Lung microvascular endothelial cell (primary cell): ENCODE results near the gene NCL. TPM values are rescaled to one million over a fixed set of nuclear protein-coding genes. Genes with fewer than 3 reads are reported as not detected.

Experiments
- DNase-seq, 2 donors: peaks; one replicate each; pipeline versions ENCODE4 v3.0.0 to v3.0.0-alpha.2; 2010; ENCODE audit warnings: low read depth in 2 of 2
- total RNA-seq: library from RNA; depleted of rRNA; stranded (reverse); fragments of >200 nt; gene quantifications from 2 replicates; pipeline ENCODE4 v1.2.1, GENCODE V29; 2014

NCL gene
- 65.1 and 76.1 TPM in 2 replicates for total RNA-seq

DNA sequence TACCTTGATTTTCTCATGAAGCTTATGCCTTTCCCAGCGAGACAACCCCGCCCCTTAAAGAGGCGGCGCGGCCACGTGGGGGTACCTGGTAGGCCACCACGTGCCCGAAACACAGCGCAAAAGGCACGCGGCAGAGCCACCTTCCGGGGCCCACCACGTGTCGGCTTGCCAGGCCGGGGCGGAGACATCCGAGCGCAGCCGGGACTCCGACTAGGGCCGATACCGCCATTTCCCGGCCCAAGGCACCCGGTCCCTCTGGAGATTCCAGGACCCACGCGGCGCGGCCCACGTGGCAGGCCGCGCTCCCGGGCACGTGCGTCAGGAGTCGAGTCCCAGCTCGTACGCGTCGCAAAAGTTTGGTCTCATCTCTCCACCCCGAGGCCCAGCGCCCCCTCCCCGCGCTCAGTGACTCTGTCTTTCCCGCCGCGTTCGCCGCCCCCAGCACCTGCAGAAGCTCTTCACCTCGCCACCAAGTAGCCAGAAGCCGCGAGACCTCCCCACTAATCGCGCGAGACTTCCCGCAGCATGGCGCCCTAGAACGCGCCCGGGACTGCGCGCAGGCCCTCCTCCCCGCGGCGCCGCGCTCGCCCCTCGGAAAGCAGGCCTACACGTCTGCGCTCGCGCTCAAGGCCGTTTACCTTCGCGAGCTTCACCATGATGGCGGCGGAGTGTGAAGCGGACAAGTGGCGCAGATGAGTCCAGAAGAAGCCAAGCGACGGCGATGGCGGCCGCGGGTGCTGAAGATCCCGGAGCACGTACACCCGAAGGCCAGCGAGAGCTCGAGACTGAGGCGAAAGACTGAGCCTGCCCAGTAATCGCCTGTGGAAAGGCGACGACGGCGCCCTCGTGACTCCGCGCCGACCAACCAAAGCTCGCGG, at the start of gene NCL:
NCL (minus strand) TSS at position 787 of the 878 bp plus-strand sequence; CDS start at position 656, 131 bp downstream.
- peak; percentile 99 for DNase-seq

DNA sequence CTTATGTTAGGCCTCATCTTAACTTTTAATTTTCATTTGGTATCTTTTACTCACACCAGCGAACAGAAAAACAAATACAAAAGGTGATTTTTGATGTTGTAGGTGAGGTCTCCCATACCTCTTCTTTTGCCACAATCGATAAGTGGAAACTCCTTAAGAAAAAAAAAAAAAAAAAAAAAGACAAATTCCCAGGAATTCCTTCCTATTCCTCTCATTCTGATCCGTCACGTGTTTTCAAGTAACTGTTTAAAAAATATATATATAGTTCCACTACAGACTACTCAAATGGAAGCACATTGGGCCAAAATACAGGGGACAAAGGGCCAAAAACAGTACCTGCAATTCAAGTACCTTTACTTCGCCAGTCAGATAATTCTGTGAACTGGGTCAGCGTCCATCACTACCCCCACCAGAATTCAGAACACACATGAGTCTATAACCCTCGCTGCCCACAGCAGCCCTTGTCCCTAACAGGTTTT, 49.5 kb upstream of the NCL start:
- no peak for DNase-seq

DNA sequence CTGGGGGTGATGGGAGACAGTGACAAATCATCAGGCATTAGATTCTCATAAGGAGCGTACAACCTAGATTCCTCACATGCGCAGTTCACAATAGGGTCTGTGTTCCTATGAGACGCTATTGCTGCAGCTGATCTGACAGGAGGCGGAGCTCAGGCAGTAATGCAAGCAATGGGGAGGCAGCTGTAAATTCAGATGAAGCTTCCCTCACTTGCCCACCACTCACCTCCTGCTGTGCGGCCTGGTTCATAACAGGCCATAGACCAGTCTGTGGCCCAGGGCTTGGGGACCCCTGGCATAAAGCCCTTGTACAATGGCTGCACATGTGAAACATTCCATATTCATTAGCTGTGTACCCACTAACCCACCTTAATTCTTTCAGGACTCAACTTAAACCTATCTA, 47.9 kb upstream of the NCL start:
- DNase-seq: no peak

DNA sequence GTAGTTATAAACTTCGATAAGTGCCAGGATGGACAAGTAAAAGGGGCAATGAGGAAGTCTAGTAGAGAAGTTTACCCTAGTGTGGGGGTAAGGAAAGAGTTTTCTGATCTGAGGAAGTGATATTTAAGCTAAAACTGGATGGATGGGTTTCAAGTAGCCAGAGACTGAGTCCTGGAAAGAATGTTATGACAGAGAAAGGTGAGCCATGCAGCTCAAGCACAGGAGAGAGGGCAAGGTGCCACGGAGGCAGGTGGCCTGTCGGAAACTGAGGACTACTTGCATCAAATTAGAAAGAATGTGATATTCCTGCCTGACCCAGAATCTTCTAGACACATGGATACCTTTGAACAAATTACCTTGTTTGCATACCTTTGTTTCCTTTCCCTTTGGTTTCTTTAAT, 39.5 kb upstream of the NCL start:
- DNase-seq: no peak

- no peak for DNase-seq
Observed at GRCh38 chr2:231502596-231502995, 38.3 kb upstream of the NCL start.

DNA sequence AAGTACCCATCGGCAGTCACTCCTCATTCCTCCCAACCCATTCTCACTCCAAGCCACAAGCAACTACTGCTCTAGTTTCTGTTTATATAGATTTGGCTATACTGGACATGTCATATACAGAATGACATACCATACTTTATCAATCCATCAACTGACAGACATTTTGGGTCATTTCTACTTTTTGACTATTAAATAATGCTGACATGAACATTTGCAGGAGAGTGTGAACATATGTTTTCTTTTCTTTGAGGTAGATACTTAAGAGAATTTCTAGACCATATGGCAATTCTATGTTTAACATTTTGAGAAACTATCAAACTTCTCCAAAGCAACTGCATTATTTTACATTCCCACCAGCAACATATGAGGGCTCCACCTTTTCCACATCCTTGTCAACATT, 33.4 kb upstream of the NCL start:
- DNase-seq: no peak

DNA sequence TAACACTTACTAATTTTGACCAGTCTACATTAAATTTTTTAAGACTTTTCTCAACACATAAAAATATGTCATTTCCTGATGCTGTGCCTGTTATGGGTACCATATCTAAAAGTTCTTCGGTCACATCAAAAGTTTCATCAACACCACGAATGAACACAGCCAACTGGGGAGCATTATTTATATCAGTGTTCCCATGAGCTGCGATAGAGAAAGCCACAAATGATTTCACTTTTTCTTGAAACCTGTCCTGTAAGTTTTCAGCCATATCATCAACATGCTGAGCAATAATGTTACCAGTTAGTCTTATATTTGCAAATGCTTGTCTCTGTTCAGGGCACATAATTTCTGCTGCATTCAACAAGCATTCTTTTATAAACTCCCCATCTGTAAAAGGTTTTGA, 30.4 kb upstream of the NCL start:
- no peak for DNase-seq

GRCh38 chr2:231490801-231491200, 26.5 kb upstream of the NCL start:
- DNase-seq: no peak

DNA sequence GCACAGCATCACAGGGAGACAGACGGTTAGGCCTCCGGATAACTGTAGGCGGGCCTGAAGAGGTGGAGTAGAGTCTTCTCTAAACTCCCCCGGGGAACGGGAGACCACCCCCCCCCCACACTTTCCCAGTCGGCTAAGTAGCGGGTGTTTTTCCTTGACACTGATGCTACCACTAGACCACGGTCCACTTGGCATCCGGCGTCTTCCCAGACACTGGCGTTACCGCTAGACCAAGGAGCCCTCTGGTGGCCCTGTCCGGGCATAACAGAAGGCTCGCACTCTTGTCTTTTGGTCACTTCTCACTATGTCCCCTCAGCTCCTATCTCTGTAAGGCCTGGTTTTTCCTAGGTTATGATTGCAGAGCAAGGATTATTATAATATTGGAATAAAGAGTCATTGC, 25.7 kb upstream of the NCL start:
- no peak for DNase-seq

DNA sequence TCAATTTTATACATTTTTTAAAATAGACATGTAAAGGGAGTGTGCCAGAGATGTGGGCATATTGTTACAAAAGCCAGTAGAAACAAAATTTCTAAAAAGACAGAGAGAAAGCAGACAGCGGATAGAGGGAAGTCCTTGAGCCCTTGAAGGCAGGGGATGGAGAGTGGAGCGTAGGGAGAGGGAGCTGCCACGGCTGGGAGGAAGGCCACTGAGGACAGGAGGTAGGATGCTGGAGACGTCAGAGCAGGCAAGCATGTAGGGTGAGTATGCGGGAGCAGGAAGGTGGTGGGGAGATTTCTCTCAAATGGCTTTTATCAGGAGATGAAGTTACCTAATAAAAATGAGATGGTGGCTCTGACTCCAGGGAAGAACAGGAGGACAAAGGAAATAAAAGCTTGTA, 24.0 kb upstream of the NCL start:
- no peak for DNase-seq

DNA sequence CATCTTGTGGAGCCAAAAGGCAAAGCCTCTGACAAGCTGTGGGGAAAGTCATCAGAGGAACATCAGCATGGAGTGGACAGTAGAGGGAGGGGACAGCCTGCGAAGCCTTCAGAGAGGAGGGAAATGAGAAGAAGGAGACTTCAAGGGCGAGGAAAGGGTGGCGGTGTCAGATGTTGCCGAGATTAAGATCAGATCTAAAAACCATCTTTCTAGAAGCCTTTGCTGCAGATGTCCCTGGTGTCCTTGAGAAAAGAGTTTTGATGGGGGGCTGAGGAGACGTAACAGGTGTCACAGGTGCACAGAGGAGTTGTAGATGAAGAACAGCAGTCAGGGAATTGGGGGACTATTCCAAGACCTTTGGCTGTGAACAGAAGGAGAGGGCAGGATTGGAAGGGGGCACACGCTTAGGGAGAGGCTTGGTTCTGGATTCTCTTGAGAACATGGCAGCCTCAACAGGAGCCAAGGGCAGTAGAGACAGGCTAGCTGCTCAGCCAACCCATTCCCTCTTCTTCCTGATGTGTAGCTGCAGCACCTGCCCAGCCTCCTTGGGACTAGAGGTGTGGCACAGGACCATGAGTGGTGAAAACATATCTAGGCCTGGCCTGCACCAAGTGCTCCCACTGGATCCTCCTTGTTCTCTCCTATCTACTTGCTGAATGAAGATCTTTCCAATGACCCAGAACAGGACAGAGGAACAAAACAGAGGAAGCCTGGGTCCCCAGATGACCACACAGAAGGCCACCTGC, 22.7 kb upstream of the NCL start:
- no peak for DNase-seq

DNA sequence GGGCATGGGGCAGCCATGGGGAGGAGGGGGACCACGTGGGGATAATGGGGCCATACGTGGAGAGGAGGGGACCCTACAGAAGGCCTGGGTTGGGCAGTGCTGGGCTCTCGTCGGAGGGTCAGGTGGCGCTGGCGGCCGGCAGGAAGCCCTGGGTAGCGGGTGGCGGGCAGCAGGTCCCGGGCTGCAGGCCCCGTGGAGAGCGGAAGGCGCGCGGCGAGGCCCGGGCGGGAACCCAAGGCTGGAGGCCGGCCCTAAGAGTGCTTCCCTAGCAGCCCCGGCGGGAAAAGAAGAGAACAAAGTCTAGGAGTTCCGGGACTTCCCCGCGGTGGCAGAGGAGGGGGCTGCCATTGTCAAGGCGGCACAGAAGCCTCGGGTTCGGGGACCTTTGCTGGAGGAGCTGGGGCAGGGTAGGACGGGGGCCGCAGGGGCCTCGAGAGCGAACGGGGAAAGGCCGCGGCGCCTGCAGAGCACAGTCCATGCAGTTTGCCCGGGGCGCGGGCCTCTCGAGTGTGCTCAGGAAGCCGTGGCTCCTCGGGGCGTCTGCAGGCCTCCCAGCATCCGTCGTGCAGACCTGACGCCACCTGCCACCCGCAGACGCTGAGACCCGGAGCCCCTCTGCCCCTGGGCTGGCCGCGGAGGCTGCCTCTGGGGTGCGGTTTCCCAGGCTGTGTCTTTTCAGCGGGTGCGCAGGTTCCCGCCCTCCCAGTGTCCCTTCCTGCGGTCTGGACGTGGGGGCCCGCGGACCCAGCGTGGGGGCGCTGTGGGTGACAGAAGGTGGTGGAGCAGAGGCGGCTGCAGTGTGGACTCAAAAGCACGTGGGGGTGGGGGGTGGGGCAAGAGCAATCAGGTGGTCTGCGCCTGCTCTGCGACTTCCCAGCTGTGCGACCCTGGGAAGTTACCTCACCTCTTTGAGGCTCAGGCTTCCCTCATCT, 19.4 kb upstream of the NCL start:
- DNase-seq: peak; percentile 21 to 29

DNA sequence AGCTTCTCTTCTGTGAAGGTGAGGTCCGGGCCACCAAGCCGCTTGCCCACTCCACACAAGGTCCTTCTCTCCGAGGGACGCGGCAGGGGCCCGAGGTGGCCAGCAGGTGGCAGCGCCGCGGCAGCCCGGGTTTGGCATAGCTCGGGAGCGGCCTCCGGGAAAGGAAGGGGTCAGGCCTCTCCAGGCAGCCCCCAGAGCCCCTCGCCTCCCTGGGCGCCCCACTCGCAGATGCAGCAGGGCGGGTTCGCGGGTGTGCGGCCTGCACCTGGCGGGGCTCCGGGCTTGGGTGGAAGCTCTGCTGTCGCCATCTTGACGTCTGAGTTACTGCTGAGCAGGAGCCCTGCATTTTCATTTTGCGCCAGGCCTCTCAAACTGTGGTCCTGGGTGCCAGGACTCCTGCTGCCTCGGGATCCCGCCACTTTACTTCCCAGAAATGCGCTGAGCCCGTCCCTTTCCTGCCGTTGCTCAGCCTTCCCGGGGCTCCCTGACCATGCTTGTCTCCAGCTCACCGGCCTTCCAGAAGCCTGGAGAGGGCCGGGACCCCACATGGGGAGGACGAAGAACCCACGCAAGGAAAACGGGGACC, 18.6 kb upstream of the NCL start:
- DNase-seq: peak; percentile 70 to 76

DNA sequence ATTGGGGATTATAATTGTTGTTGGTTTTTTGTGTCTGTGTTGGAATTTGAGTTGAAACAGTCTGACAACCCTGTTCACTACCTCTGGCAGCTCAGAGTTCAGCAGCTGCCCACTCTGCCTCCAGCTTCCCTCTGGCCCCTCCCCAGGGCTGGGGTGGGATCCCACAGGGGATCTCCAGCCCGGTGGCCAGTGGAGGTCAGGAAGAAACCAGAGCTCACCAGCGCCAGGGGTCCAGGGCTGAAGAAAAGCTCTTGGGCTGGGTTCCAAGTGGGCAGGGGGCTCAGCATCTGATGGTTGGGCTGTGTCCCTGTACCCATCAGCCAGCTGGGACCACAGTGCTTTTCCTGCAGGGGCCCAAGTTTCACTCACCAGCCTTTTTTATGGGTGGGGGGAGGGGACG, 16.5 kb upstream of the NCL start:
- DNase-seq: no peak

DNA sequence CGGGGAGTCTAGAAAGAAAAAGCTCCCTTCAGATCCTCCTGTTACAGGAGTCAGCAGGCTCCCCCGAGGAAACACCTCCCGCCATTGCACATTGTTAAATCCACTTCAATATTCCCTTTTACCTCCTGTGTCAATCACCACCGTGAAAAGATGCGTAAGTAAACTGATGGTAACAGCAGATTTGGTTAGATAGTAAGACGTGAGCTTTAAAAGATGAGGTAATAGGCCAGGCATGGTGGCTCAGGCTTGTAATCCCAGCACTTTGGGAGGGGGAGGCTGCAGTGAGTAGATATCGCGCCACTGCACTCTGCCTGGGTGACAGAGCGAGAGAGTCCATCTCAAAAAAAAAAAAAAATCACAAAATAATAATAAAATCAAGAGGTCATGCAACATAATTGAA, 15.2 kb upstream of the NCL start:
- DNase-seq: no peak

DNA sequence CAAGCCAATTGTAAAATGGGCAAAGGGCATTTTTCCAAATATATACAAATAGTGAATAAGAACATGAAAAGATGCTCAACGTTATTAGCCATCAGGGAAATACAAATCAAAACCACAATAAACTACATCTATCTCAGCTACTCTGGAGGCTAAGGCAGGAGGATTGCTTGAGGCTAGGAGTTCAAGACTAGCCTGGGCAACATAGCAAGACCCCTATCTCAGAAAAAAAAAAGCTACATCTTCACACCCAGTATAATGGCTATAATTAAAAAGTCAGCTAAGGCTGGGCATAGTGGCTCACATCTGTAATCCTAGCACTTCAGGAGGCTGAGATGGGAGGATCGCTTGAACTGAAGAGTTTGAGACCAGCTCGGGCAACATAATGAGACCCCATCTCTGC, 12.6 kb upstream of the NCL start:
- no peak for DNase-seq

DNA sequence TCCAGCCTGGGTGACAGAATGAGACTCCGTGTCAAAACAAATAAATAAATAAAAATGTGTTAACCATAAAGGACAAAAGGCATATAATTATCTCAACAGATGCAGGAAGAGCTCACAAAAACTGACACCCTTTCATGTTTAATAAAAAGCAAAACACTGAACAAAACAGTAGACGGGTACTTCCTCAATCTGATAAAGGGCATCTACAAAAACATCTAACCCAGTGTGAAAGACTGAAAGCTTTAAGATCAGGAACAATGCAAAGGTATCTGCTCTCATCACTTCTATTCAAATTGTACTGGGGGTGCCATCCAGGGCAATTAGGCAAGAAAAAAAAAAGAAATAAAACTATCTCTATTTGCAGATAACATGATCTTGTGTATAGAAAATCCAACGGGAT, 11.7 kb upstream of the NCL start:
- DNase-seq: no peak

- no peak for DNase-seq
Observed at GRCh38 chr2:231472816-231473215, 8.5 kb upstream of the NCL start.

DNA sequence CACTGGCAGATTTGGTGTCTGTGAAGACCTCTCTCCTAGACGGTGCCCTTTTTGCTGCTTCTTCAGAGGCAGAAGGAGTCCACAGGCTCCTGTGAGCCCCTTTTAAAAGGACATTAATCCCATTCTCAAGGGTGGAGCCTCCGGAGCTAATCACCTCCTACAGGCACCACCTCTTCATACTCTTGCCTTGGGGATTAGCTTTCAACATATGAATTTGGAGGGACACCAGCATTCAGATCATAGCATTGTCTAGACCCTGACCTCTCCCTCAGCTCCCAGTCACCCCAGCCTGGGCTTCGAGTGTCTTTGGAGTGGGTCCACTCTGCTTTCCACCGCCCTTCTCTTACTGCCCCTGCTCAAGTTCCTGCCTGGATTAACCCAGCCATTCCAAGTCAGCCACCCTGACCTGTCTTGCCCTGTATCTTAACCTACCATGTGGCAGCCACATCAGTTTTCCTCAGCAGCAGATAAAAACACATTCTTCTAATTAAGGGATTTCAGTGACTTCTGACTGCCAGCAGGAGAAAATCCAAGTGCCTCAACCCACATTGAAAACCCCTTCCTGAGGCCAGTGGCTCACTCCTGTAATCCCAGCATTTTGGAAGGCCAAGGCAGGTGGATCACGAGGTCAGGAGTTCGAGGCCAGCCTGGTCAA, 6.1 kb upstream of the NCL start:
- no peak for DNase-seq

DNA sequence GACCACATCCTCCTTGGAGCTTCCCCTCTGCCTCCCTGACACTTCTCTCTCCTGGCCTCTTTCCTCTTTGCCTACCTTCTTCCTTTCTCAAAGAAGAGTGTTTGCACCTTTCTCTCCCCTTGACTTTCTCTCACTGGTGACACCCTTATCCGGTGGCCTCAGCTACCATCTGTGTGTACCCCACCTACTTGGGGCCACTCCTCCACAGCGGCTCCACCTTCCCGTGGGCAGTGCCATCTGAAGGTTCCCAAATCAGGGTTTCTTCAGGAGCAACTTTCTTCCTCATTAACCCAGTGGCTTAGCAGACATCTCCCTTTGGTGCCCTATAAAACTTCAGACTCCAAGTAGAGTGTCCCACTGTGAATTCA, 5.3 kb upstream of the NCL start:
- DNase-seq: no peak
